ENCODE measurements around the gene TKTL1.
"Not testable (repeated sequence)": the region's sequence is repeated elsewhere in the genome, so short reads cannot be mapped to it uniquely, and the experiment has no call there.

Gene TKTL1

GRCh38 chrX:154295664-154296310, at the start of gene TKTL1:
TKTL1 (plus strand) TSS chrX:154295795; CDS start chrX:154295860, 65 bp downstream.
- no peak for DNase-seq

GRCh38 chrX:154247377-154248045, 48.1 kb upstream of the TKTL1 start:
- DNase-seq: not testable (repeated sequence)

GRCh38 chrX:154248076-154248475, 47.5 kb upstream of the TKTL1 start:
- not testable (repeated sequence) for DNase-seq

GRCh38 chrX:154257282-154257681, 38.3 kb upstream of the TKTL1 start, which contains the start of gene OPN1MW3:
OPN1MW3 (plus strand) TSS chrX:154257582; CDS start chrX:154257620, 38 bp downstream.
- not testable (repeated sequence) for DNase-seq

- not testable (repeated sequence) for DNase-seq
Measured at GRCh38 chrX:154258711-154259110, 36.9 kb upstream of the TKTL1 start.

- not testable (repeated sequence) for DNase-seq
Measured at GRCh38 chrX:154263072-154263471, 32.5 kb upstream of the TKTL1 start.

- DNase-seq: not testable (repeated sequence)
Measured at GRCh38 chrX:154269245-154269644, 26.4 kb upstream of the TKTL1 start.

GRCh38 chrX:154284489-154285338, 10.9 kb upstream of the TKTL1 start:
- DNase-seq: not testable (repeated sequence)

- DNase-seq: not testable (repeated sequence)
Measured at GRCh38 chrX:154286406-154286805, 9.2 kb upstream of the TKTL1 start.

- no peak for DNase-seq
Measured at GRCh38 chrX:154294791-154295574, 612 bp upstream of the TKTL1 start, which contains the start of gene TEX28. TEX28 (minus strand) TSS chrX:154295124; CDS start chrX:154292117, 3,007 bp downstream.

- no peak for DNase-seq
Measured at GRCh38 chrX:154296731-154297130, 1.1 kb downstream of the TKTL1 start.

GRCh38 chrX:154298312-154298711, 2.7 kb downstream of the TKTL1 start:
- DNase-seq: no peak

- DNase-seq: no peak
Measured at GRCh38 chrX:154300816-154301215, 5.2 kb downstream of the TKTL1 start.

- DNase-seq: not testable (repeated sequence)
Measured at GRCh38 chrX:154302998-154303397, 7.4 kb downstream of the TKTL1 start.

GRCh38 chrX:154303476-154303875, 7.9 kb downstream of the TKTL1 start:
- no peak for DNase-seq

- DNase-seq: no peak
Measured at GRCh38 chrX:154304846-154305245, 9.3 kb downstream of the TKTL1 start.

GRCh38 chrX:154305541-154306205, 10.1 kb downstream of the TKTL1 start:
- no peak for DNase-seq

- no peak for DNase-seq
Measured at GRCh38 chrX:154307202-154307601, 11.6 kb downstream of the TKTL1 start.

- DNase-seq: no peak
Measured at GRCh38 chrX:154308108-154308946, 12.7 kb downstream of the TKTL1 start.

- no peak for DNase-seq
Measured at GRCh38 chrX:154309041-154309775, 13.6 kb downstream of the TKTL1 start.

Measured in SHP77 treated with DMSO at 0.1 percent for 48 hours (cell line).